Measurements from ENCODE around the gene TMEM131L. TPM values are rescaled to one million over a fixed set of nuclear protein-coding genes. Genes with fewer than 3 reads are reported as not detected.

Gene TMEM131L
- polyA plus RNA-seq, 3 donors, result 11.2 to 58.3 (median 26.0) TPM

- Histone ChIP-seq H3K9me3 (replicated peaks in 1 of 2; ENCODE audit: control insufficient read depth in 1 of 2, insufficient read depth in 1 of 2, low read length in 2 of 2) (peaks cover 5 to 17% of the 10 kb centered on the region in 2 donors), H3K4me2 (replicated peaks; ENCODE audit: extremely low read depth, low read length, poor library complexity, severe bottlenecking) (no peak overlapping the region), H3K27ac (ENCODE audit: low read depth in 1 of 2, low read length in 2 of 2) (no peak overlapping the region), H3K27me3 (ENCODE audit: control insufficient read depth in 2 of 2, insufficient read depth in 2 of 2, low read length in 2 of 2) (no peaks in the 10 kb centered on the region), H4K20me1 (ENCODE audit: insufficient read depth, low read length) (no peaks in the 10 kb centered on the region), H3K9ac (ENCODE audit: insufficient read depth, low read length, poor library complexity, severe bottlenecking) (no peak overlapping the region), H3K36me3 (replicated peaks in 1 of 2; ENCODE audit: control insufficient read depth in 1 of 2, insufficient read depth in 2 of 2, low read length in 2 of 2) (no peaks in the 10 kb centered on the region), H3K4me3 (replicated peaks in 1 of 3; ENCODE audit: low read depth in 2 of 3, low read length in 3 of 3) (no peak overlapping the region), H3K4me1 (ENCODE audit: control insufficient read depth in 1 of 2, insufficient read depth in 2 of 2, low read length in 2 of 2) (peaks cover 0 to 8% of the 10 kb centered on the region in 2 donors), H3K79me2 (ENCODE audit: insufficient read depth, low read length) (no peaks in the 10 kb centered on the region), H2AFZ (ENCODE audit: insufficient read depth, low read depth, low read length, poor library complexity, severe bottlenecking) (no peak overlapping the region)
- peaks cover 0 to 1% (median 1%) of the 10 kb centered on the region in 3 donors for H3K27me3 Mint-ChIP-seq (ENCODE audit: low read depth in 3 of 3)
- peaks cover 19 to 24% of the 10 kb centered on the region in 2 donors for H3K36me3 Mint-ChIP-seq
- H3K4me1 Mint-ChIP-seq, result peaks cover 24% of the 10 kb centered on the region
- H3K27ac Mint-ChIP-seq, result no peak overlapping the region
- WGBS (ENCODE audit: insufficient coverage), result no CpG with 5 or more reads among the region's 2 CpGs
- H3K4me3 Mint-ChIP-seq, result no peak overlapping the region
- DNase-seq, result no peak
- TF ChIP-seq CTCF (IDR thresholded peaks at IDR 0.05), result no peak
- intact Hi-C loops (cut with micrococcal nuclease), result no loop called here
- peaks cover 16 to 43% (median 34%) of the 10 kb centered on the region in 7 donors for H3K9me3 Mint-ChIP-seq
Observed at GRCh38 chr4:153668647-153669046, 202.5 kb downstream of the TMEM131L start.

GRCh38 chr4:153669838-153670237 is 203.7 kb downstream of the TMEM131L start:
- H3K9me3 Mint-ChIP-seq, result peaks cover 10 to 46% (median 31%) of the 10 kb centered on the region in 7 donors
- peaks cover 24% of the 10 kb centered on the region for H3K4me1 Mint-ChIP-seq
- peaks cover 0 to 8% of the 10 kb centered on the region in 2 donors for H3K4me1 ChIP-seq (ENCODE audit: control insufficient read depth in 1 of 2, insufficient read depth in 2 of 2, low read length in 2 of 2)
- H3K9ac ChIP-seq (ENCODE audit: insufficient read depth, low read length, poor library complexity, severe bottlenecking), result no peak overlapping the region
- no peak overlapping the region for H3K4me2 ChIP-seq (replicated peaks; ENCODE audit: extremely low read depth, low read length, poor library complexity, severe bottlenecking)
- peaks cover 2 to 11% of the 10 kb centered on the region in 2 donors for H3K9me3 ChIP-seq (replicated peaks in 1 of 2; ENCODE audit: control insufficient read depth in 1 of 2, insufficient read depth in 1 of 2, low read length in 2 of 2)
- H3K27ac ChIP-seq (ENCODE audit: low read depth in 1 of 2, low read length in 2 of 2), result no peak overlapping the region
- WGBS (ENCODE audit: insufficient coverage), result no CpG with 5 or more reads among the region's 3 CpGs
- DNase-seq, result no peak
- intact Hi-C loops (cut with micrococcal nuclease), result no loop called here
- peaks cover 0 to under 1% of the 10 kb centered on the region in 2 donors for H3K36me3 ChIP-seq (replicated peaks in 1 of 2; ENCODE audit: control insufficient read depth in 1 of 2, insufficient read depth in 2 of 2, low read length in 2 of 2)
- H3K27me3 ChIP-seq (ENCODE audit: control insufficient read depth in 2 of 2, insufficient read depth in 2 of 2, low read length in 2 of 2), result no peaks in the 10 kb centered on the region
- no peak overlapping the region for H3K27ac Mint-ChIP-seq
- no peak overlapping the region for H3K4me3 Mint-ChIP-seq
- H3K36me3 Mint-ChIP-seq, result peaks cover 15 to 20% of the 10 kb centered on the region in 2 donors
- H3K27me3 Mint-ChIP-seq (ENCODE audit: low read depth in 3 of 3), result peaks cover 0 to 1% (median 0%) of the 10 kb centered on the region in 3 donors
- no peak overlapping the region for H3K4me3 ChIP-seq (replicated peaks in 1 of 3; ENCODE audit: low read depth in 2 of 3, low read length in 3 of 3)
- no peak for TF ChIP-seq CTCF (IDR thresholded peaks at IDR 0.05)
- no peaks in the 10 kb centered on the region for H3K79me2 ChIP-seq (ENCODE audit: insufficient read depth, low read length)
- no peak overlapping the region for H2AFZ ChIP-seq (ENCODE audit: insufficient read depth, low read depth, low read length, poor library complexity, severe bottlenecking)
- H4K20me1 ChIP-seq (ENCODE audit: insufficient read depth, low read length), result no peaks in the 10 kb centered on the region

Data from CD14-positive monocyte (primary cell).